SK-N-SH (cell line): ENCODE data around the gene RAB30. TPM values are rescaled to one million over a fixed set of nuclear protein-coding genes. Genes with fewer than 3 reads are reported as not detected.
A peak's percentile ranks its signal among the peaks of the same experiment; 100 is the strongest.

Source experiments
- CTCF ChIA-PET: fragments of 300-600, 350-600 bp; formaldehyde crosslinking; extraction: SDS; loops from one replicate; lab custom pipeline; 2021; lab: Yijun Ruan, JAX
- POLR2A ChIA-PET: fragments of 350-600 bp; sonication (Branson Sonifier 250); formaldehyde crosslinking; extraction: SDS; loops from one replicate; lab custom pipeline; 2020; ENCODE audit warnings: antibody characterized with exemption, inconsistent platforms; lab: Yijun Ruan, JAX
- DNase-seq: peaks from one replicate; pipeline ENCODE4 v3.0.0; 2012
- H2AFZ ChIP-seq: fragments of 200-600 bp; sonication (generic); 2 replicates; pipeline ENCODE4 v1.8.1; 2016; ENCODE audit warnings: antibody characterized with exemption, mild to moderate bottlenecking, low read depth
- H3F3A ChIP-seq: fragments of 200-600 bp; sonication (generic); replicated peaks from 2 replicates; pipeline ENCODE3; 2016; ENCODE audit warnings: antibody characterized with exemption, mild to moderate bottlenecking; ENCODE audit not compliant: insufficient read depth
- H3K27ac ChIP-seq, 2 experiments: fragments of 200-500 bp in 1 of 2; fragments of 200-600 bp in 1 of 2; sonication (Bioruptor generic) in 1 of 2; sonication (generic), shearing (Covaris generic) in 1 of 2; 2 replicates each; pipeline versions ENCODE4 v1.5.1 to v1.6.1; 2014 to 2016; ENCODE audit warnings: low read depth in 2 of 2, inconsistent platforms in 1 of 2, low read length in 1 of 2, mild to moderate bottlenecking in 1 of 2, mixed read lengths in 1 of 2
- H3K27me3 ChIP-seq: fragments of 200-600 bp; sonication (generic), shearing (Covaris generic); 2 replicates; pipeline ENCODE4 v1.6.1; 2016; ENCODE audit warnings: mixed run types; ENCODE audit not compliant: insufficient read depth
- H3K36me3 ChIP-seq, 2 experiments: fragments of 200-500 bp in 1 of 2; fragments of 200-600 bp in 1 of 2; sonication (Bioruptor generic) in 1 of 2; sonication (generic) in 1 of 2; replicated peaks in 1 of 2; 2 replicates each; pipeline versions ENCODE3 to v1.5.1; 2014 to 2016; ENCODE audit warnings: low read length in 1 of 2, mild to moderate bottlenecking in 1 of 2; ENCODE audit not compliant: insufficient read depth in 2 of 2, control insufficient read depth in 1 of 2
- H3K4me1 ChIP-seq, 2 experiments: fragments of 200-500 bp in 1 of 2; fragments of 200-600 bp in 1 of 2; sonication (Bioruptor generic) in 1 of 2; sonication (generic), shearing (Covaris generic) in 1 of 2; 2 replicates each; pipeline versions ENCODE4 v1.5.1 to v1.6.1; 2014 to 2016; ENCODE audit warnings: low read depth in 1 of 2, low read length in 1 of 2, mixed run types in 1 of 2; ENCODE audit not compliant: insufficient read depth in 2 of 2, control insufficient read depth in 1 of 2
- H3K4me2 ChIP-seq: fragments of 200-600 bp; sonication (generic), shearing (Covaris generic); 2 replicates; pipeline ENCODE4 v1.6.1; 2017; ENCODE audit warnings: mixed run types
- H3K4me3 ChIP-seq, 2 experiments: fragments of 200-500 bp in 1 of 2; fragments of 200-600 bp in 1 of 2; sonication (Bioruptor generic) in 1 of 2; sonication (generic), shearing (Covaris generic) in 1 of 2; 2 replicates each; pipeline versions ENCODE4 v1.5.1 to v1.8.1; 2014 to 2016; ENCODE audit warnings: low read depth in 2 of 2, inconsistent platforms in 1 of 2, low read length in 1 of 2, mild to moderate bottlenecking in 1 of 2, mixed read lengths in 1 of 2, moderate library complexity in 1 of 2
- H3K79me2 ChIP-seq: fragments of 200-600 bp; sonication (generic); 2 replicates; pipeline ENCODE4 v1.8.1; 2017; ENCODE audit warnings: mild to moderate bottlenecking; ENCODE audit not compliant: insufficient read depth
- H3K9ac ChIP-seq: fragments of 200-600 bp; sonication (generic); 2 replicates; pipeline ENCODE4 v1.6.1; 2017; ENCODE audit warnings: mixed run types
- H3K9me2 ChIP-seq: fragments of 200-600 bp; sonication (generic); 2 replicates; pipeline ENCODE4 v1.6.1; 2017; ENCODE audit warnings: mixed run types
- H3K9me3 ChIP-seq: fragments of 200-600 bp; sonication (generic); 2 replicates; pipeline ENCODE4 v1.6.1; 2017; ENCODE audit warnings: mixed run types, mild to moderate bottlenecking, moderate library complexity
- H4K20me1 ChIP-seq: fragments of 200-600 bp; sonication (generic); 2 replicates; pipeline ENCODE4 v1.6.1; 2017; ENCODE audit warnings: mild to moderate bottlenecking, mixed run types; ENCODE audit not compliant: insufficient read depth
- CTCF ChIP-seq: fragments of 200-600 bp; sonication (generic); IDR thresholded peaks from 2 replicates; pipeline ENCODE4 v1.6.1; 2017; ENCODE audit warnings: antibody characterized with exemption, mild to moderate bottlenecking, moderate library complexity
- EZH2phosphoT487 ChIP-seq: fragments of 200-600 bp; sonication (generic); IDR thresholded peaks from 2 replicates; pipeline ENCODE4 v1.6.1; 2017; ENCODE audit warnings: low read depth, mixed run types, mild to moderate bottlenecking, antibody characterized with exemption, moderate library complexity, borderline replicate concordance
- FOXM1 ChIP-seq: IDR thresholded peaks from 2 replicates; pipeline ENCODE4 v1.4.0; 2012; ENCODE audit warnings: low read depth, mild to moderate bottlenecking
- GABPA ChIP-seq: IDR thresholded peaks from 2 replicates; pipeline ENCODE4 v1.4.0; 2012; ENCODE audit warnings: low read depth, mild to moderate bottlenecking
- JUND ChIP-seq: IDR thresholded peaks from 2 replicates; pipeline ENCODE4 v1.4.0; 2012
- MAX ChIP-seq: IDR thresholded peaks from 2 replicates; pipeline ENCODE4 v1.4.0; 2012; ENCODE audit warnings: low read depth
- NRF1 ChIP-seq: IDR thresholded peaks from 2 replicates; pipeline ENCODE4 v1.6.1; 2012; ENCODE audit warnings: low read depth, mild to moderate bottlenecking, low read length
- POLR2AphosphoS5 ChIP-seq: IDR thresholded peaks from 2 replicates; pipeline ENCODE4 v1.6.1; 2012; ENCODE audit warnings: low read depth, low read length
- RAD21 ChIP-seq: IDR thresholded peaks from 2 replicates; pipeline ENCODE4 v1.6.1; 2012; ENCODE audit warnings: mild to moderate bottlenecking, low read length
- REST ChIP-seq: IDR thresholded peaks from 2 replicates; pipeline ENCODE4 v1.6.1; 2012; ENCODE audit warnings: mild to moderate bottlenecking, low read depth, low read length, moderate library complexity
- RFX5 ChIP-seq: IDR thresholded peaks from 2 replicates; pipeline ENCODE4 v1.6.1; 2012; ENCODE audit warnings: mild to moderate bottlenecking, improper control_type of control experiment, low read length
- SIN3A ChIP-seq: IDR thresholded peaks from 2 replicates; pipeline ENCODE4 v1.6.1; 2012; ENCODE audit warnings: low read depth, mild to moderate bottlenecking, low read length, moderate library complexity, borderline replicate concordance
- YY1 ChIP-seq: IDR thresholded peaks from 2 replicates; pipeline ENCODE4 v1.4.0; 2012; ENCODE audit warnings: low read depth, mild to moderate bottlenecking
- ZBTB33 ChIP-seq: IDR thresholded peaks from 2 replicates; pipeline ENCODE4 v1.4.0; 2012; ENCODE audit warnings: low read depth, borderline replicate concordance
- WGBS: methylation state at CpG from one replicate; pipeline ENCODE4 v1.1.6; 2017; ENCODE audit warnings: low lambda C conversion rate; 5-methylcytosine and 5-hydroxymethylcytosine counted together
- polyA plus RNA-seq, 3 experiments: library from polyadenylated mRNA; depleted of rRNA; stranded (reverse); fragments of >200 nt; gene quantifications; 2 replicates each; pipeline ENCODE4 v1.2.3, GENCODE V29; 2012

RAB30 gene
- polyA plus RNA-seq, 1 of the 3 experiments (the other 2 are of a cell fraction) = 3.3 TPM

- H3K27me3 ChIP-seq = no peaks in the 10 kb centered on the region
- H3K4me1 ChIP-seq = peaks cover 9 to 23% of the 10 kb centered on the region in 2 experiments; a peak in 2 of 4 replicates
- ChIA-PET POLR2A (interaction anchor here (1.1 to 2.3 kb wide), 4 partner anchors 16 to 172 kb away, joined by 3 to 14 read pairs (median 6); partner anchors contain the start of genes PCF11 and PRCP), CTCF (interaction anchor here (1.4 to 1.8 kb wide), 2 partner anchors 10 to 14 kb away, joined by 4 to 5 read pairs; no protein-coding TSS in a partner anchor)
- peak overlapping the region; percentile 86 to 90 for H3K27ac ChIP-seq
- peaks cover 11 to 38% of the 10 kb centered on the region in 2 experiments for H3K36me3 ChIP-seq
- DNase-seq = no peak
- peak overlapping the region; percentile 96 for H3K9ac ChIP-seq
- 6% methylated on average over 31 of the region's 31 CpGs for WGBS
- peak overlapping the region; percentile 70 for H2AFZ ChIP-seq
- H3K4me3 ChIP-seq = peak overlapping the region; percentile 79 to 86
- peak overlapping the region; percentile 86 for H3K4me2 ChIP-seq
- H3K79me2 ChIP-seq = peaks cover 75% of the 10 kb centered on the region
- H3F3A ChIP-seq = peaks cover 9% of the 10 kb centered on the region
- H3K9me3 ChIP-seq = no peaks in the 10 kb centered on the region
- H4K20me1 ChIP-seq = no peaks in the 10 kb centered on the region
- TF ChIP-seq POLR2AphosphoS5 (peak; percentile 16; the same call in 1 of the 2 replicates), NRF1 (no peak)
- H3K9me2 ChIP-seq = no peaks in the 10 kb centered on the region
These were observed 899 bp upstream of the RAB30 start for GRCh38 chr11:83072350-83073242.

DNA sequence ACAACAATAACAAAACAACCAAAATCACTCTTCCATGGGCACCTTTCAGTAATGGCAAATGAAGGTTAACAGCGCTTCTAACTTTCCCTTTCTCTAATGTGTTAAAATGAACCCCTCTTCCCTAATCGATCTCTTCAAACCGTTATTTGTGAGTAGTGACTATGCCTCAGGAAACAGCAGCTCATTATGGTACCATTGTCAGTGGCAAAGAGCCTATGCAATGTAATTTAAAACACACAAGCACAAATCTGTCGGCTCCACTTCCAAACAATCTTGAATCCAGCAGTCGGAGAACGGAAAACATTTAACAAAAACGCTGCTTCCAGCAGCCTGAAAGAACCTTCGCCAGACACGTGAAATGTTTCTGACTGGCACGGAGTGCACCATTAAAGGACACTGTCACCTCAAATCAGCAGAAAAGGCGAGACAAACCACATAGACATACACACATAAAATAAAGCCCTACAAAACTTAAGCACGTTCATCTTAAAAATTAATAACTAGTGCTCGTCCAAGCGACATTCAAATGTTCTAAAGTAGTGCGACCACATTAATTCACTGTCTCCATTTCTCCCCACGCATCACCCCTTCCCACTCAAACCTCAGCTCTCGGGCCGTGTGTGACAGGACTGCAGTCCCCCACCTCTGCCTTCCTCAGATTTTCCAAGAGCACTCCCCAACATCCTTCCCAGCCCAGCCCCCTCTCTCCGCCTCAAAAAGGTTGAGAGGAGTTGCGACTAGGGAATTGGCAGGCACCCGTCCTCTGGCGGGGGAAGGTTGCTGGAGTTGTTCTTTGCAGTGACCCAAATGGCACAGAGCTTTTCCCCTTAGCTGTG lies 748 bp downstream of the RAB30 start:
- Histone ChIP-seq H3K9me2 (no peaks in the 10 kb centered on the region), H3F3A (peaks cover 8% of the 10 kb centered on the region), H3K9me3 (no peaks in the 10 kb centered on the region; the same call in 1 of the 2 replicates), H3K27ac (peak overlapping the region; percentile 77 to 92), H3K4me1 (peaks cover 9 to 23% of the 10 kb centered on the region in 2 experiments; a peak in 2 of 4 replicates), H3K36me3 (peaks cover 11 to 25% of the 10 kb centered on the region in 2 experiments), H4K20me1 (no peaks in the 10 kb centered on the region), H2AFZ (peak overlapping the region; percentile 80), H3K79me2 (peaks cover 84% of the 10 kb centered on the region), H3K4me2 (peak overlapping the region; percentile 79), H3K4me3 (peak overlapping the region; percentile 79 to 86), H3K9ac (peak overlapping the region; percentile 67), H3K27me3 (no peaks in the 10 kb centered on the region)
- CTCF ChIA-PET = interaction anchor here (1.2 to 1.6 kb wide), 4 partner anchors 9 to 179 kb away, joined by 3 to 5 read pairs (median 4); partner anchors contain the start of gene DDIAS
- peak; percentile 39 for DNase-seq
- 4% methylated on average over 22 of the region's 22 CpGs for WGBS
- POLR2A ChIA-PET = interaction anchor here (1.3 to 2.3 kb wide), 4 partner anchors 19 to 170 kb away, joined by 5 to 14 read pairs (median 6); partner anchors contain the start of genes PCF11 and PRCP
- TF ChIP-seq FOXM1 (no peak), CTCF (no peak), GABPA (no peak), MAX (peak; percentile 70; the same call in 1 of the 2 replicates), REST (no peak), RFX5 (no peak), EZH2phosphoT487 (no peak), ZBTB33 (no peak), YY1 (no peak), POLR2AphosphoS5 (no peak), JUND (no peak), RAD21 (no peak; the same call in 1 of the 2 replicates), SIN3A (0 out of 2 replicates have a peak, but pooled peaks have one; percentile 1)
